Fibroblast of lung (primary cell): ENCODE measurements around the gene VIPR2. TPM values are rescaled to one million over a fixed set of nuclear protein-coding genes. Genes with fewer than 3 reads are reported as not detected.

Experiments
- DNase-seq, 2 donors: peaks; one replicate each; pipeline versions ENCODE4 v3.0.0 to v3.0.0-alpha.2; 2010; ENCODE audit warnings: low read depth in 2 of 2
- H2AFZ ChIP-seq: 2 replicates; pipeline ENCODE4 v1.5.1; 2012; ENCODE audit warnings: low read length, control low read depth, inconsistent platforms
- H3K27ac ChIP-seq: 2 replicates; pipeline ENCODE4 v1.5.1; 2011; ENCODE audit warnings: low read length, control low read depth; ENCODE audit not compliant: insufficient read depth
- H3K27me3 ChIP-seq: 2 replicates; pipeline ENCODE4 v1.5.1; 2011; ENCODE audit warnings: mild to moderate bottlenecking, low read length; ENCODE audit not compliant: control insufficient read depth, insufficient read depth
- H3K36me3 ChIP-seq: 2 replicates; pipeline ENCODE4 v1.5.1; 2011; ENCODE audit warnings: low read length; ENCODE audit not compliant: control insufficient read depth, insufficient read depth
- H3K4me1 ChIP-seq: 2 replicates; pipeline ENCODE4 v1.5.1; 2011; ENCODE audit warnings: low read length; ENCODE audit not compliant: control insufficient read depth, insufficient read depth; ENCODE audit errors: extremely low read depth
- H3K4me2 ChIP-seq: 2 replicates; pipeline ENCODE4 v1.5.1; 2011; ENCODE audit warnings: low read length, control low read depth; ENCODE audit not compliant: insufficient read depth; ENCODE audit errors: extremely low read depth
- H3K4me3 ChIP-seq, 4 experiments: fragments of 200-600 bp in 1 of 4; sonication (generic) in 1 of 4; replicated peaks in 1 of 4; 2 replicates each; pipeline ENCODE4 v1.5.1; 2011 to 2016; ENCODE audit warnings: low read length in 4 of 4, low read depth in 3 of 4, mild to moderate bottlenecking in 3 of 4, control low read depth in 2 of 4, inconsistent platforms in 1 of 4, mixed read lengths in 1 of 4; ENCODE audit not compliant: insufficient read depth in 1 of 4; ENCODE audit errors: control extremely low read depth in 1 of 4
- H3K79me2 ChIP-seq: 2 replicates; pipeline ENCODE4 v1.5.1; 2012; ENCODE audit warnings: mild to moderate bottlenecking, low read length, inconsistent platforms; ENCODE audit not compliant: control insufficient read depth, insufficient read depth
- H3K9ac ChIP-seq: 2 replicates; pipeline ENCODE4 v1.5.1; 2011; ENCODE audit warnings: mild to moderate bottlenecking, low read length, control low read depth; ENCODE audit not compliant: insufficient read depth
- H3K9me3 ChIP-seq: 2 replicates; pipeline ENCODE4 v1.5.1; 2012; ENCODE audit warnings: low read depth, low read length; ENCODE audit not compliant: control insufficient read depth, insufficient read depth
- H4K20me1 ChIP-seq: 2 replicates; pipeline ENCODE4 v1.5.1; 2011; ENCODE audit warnings: low read length; ENCODE audit not compliant: control insufficient read depth, insufficient read depth; ENCODE audit errors: extremely low read depth
- CTCF ChIP-seq, 2 donors: IDR thresholded peaks in 1 of 2; conservative IDR thresholded peaks in 1 of 2; 1 replicate in 1 of 2; 2 replicates in 1 of 2; pipeline ENCODE4 v1.5.1; 2011 to 2012; ENCODE audit warnings: low read length in 2 of 2, control low read depth in 1 of 2, inconsistent platforms in 1 of 2, low read depth in 1 of 2, mild to moderate bottlenecking in 1 of 2
- EZH2 ChIP-seq: IDR thresholded peaks from 2 replicates; pipeline ENCODE4 v1.5.1; 2012; ENCODE audit warnings: low read length, control low read depth, mild to moderate bottlenecking; ENCODE audit errors: missing control alignments
- polyA plus RNA-seq, 2 donors: library from polyadenylated mRNA; depleted of rRNA in 1 of 2; stranded (reverse) in 1 of 2; unstranded in 1 of 2; fragments of >200 nt; gene quantifications; 2 replicates each; pipeline ENCODE4 v1.2.1, GENCODE V29; 2011 to 2012; ENCODE audit warnings: missing spikeins in 1 of 2
- total RNA-seq: library from RNA; depleted of rRNA; stranded (reverse); fragments of >200 nt; gene quantifications from 2 replicates; pipeline ENCODE4 v1.2.1, GENCODE V29; 2014

Gene VIPR2
- total and polyA plus RNA-seq, 2 donors (not counting 1 experiment from before 2014, with no cell fraction given): not detected

GRCh38 chr7:159155410-159155809 lies 10.7 kb upstream of the VIPR2 start:
- Histone ChIP-seq H3K4me1 (no peaks in the 10 kb centered on the region), H3K79me2 (no peaks in the 10 kb centered on the region), H3K9ac (no peak overlapping the region), H2AFZ (no peak overlapping the region), H3K4me2 (no peak overlapping the region), H3K27ac (no peak overlapping the region), H4K20me1 (no peaks in the 10 kb centered on the region), H3K4me3 (no peak overlapping the region), H3K9me3 (no peaks in the 10 kb centered on the region), H3K27me3 (no peaks in the 10 kb centered on the region), H3K36me3 (no peaks in the 10 kb centered on the region)
- no peak for TF ChIP-seq CTCF (conservative IDR thresholded peaks at IDR 0.05 in 1 of 2, IDR thresholded peaks at IDR 0.05 in 1 of 2; ENCODE audit: low read depth in 1 of 2, low read length in 2 of 2)
- no peak for TF ChIP-seq EZH2
- DNase-seq: no peak

DNA sequence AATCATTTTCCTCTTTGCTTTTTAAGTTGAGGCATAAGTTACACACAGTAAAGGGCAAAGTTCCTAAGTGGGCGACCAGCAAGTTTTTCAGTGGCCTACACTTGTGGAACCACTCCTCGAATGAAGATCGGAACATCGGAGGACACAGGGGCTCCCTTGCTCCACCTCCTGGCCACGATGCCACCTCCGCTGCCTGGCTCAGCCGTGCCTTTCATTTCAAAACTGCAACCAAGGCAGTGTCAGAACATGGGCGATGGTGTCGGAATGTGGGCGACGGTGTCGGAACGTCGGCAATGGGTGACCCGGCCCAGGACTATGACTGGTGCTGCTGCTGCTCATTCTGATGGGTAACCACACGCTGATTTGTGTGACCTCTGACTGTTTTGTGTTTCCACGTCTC lies 9.6 kb upstream of the VIPR2 start:
- Histone ChIP-seq H3K9me3 (no peaks in the 10 kb centered on the region), H3K36me3 (no peaks in the 10 kb centered on the region), H3K4me2 (no peak overlapping the region), H3K4me3 (no peak overlapping the region), H3K4me1 (no peaks in the 10 kb centered on the region), H4K20me1 (no peaks in the 10 kb centered on the region), H3K27me3 (no peaks in the 10 kb centered on the region), H3K27ac (no peak overlapping the region), H2AFZ (no peak overlapping the region), H3K79me2 (no peaks in the 10 kb centered on the region), H3K9ac (no peak overlapping the region)
- TF ChIP-seq EZH2 (no peak), CTCF (conservative IDR thresholded peaks at IDR 0.05 in 1 of 2, IDR thresholded peaks at IDR 0.05 in 1 of 2; ENCODE audit: low read depth in 1 of 2, low read length in 2 of 2) (no peak)
- DNase-seq: no peak

DNA sequence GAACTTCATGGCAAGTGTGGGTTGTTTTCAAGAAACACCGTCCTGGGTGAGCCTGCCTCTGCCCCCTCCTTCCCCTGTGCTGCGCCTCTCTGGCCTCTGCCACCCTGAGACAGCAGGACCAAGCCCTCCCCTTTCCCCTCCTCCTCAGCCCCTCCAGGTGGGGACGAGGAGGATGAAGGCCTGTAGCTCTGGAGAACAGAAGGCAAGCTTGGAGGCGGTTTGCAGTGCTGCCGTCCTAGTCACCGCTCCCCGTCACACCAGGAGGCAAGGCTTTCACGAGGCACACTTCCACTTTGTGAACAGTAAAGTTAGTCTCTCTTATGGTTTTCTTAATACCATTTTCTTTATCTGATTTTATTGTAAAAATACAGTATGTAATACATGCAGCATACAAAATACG lies 8.8 kb upstream of the VIPR2 start:
- no peaks in the 10 kb centered on the region for H3K4me1 ChIP-seq
- no peaks in the 10 kb centered on the region for H3K36me3 ChIP-seq
- no peak for DNase-seq
- no peaks in the 10 kb centered on the region for H3K79me2 ChIP-seq
- H3K4me2 ChIP-seq: no peak overlapping the region
- no peaks in the 10 kb centered on the region for H3K27me3 ChIP-seq
- TF ChIP-seq CTCF (conservative IDR thresholded peaks at IDR 0.05 in 1 of 2, IDR thresholded peaks at IDR 0.05 in 1 of 2; ENCODE audit: low read depth in 1 of 2, low read length in 2 of 2) (no peak), EZH2 (no peak)
- H3K9ac ChIP-seq: no peak overlapping the region
- H3K4me3 ChIP-seq: no peak overlapping the region
- H4K20me1 ChIP-seq: no peaks in the 10 kb centered on the region
- no peaks in the 10 kb centered on the region for H3K9me3 ChIP-seq
- H3K27ac ChIP-seq: no peak overlapping the region
- H2AFZ ChIP-seq: no peak overlapping the region
